IMR-90 (cell line): ENCODE results near the gene FAAH2. TPM values are rescaled to one million over a fixed set of nuclear protein-coding genes. Genes with fewer than 3 reads are reported as not detected.

Experiments
- ATAC-seq: fragments of 200-7000 bp; cut with Tn5 transposase; 2 replicates; pipeline ENCODE4 v1.9.1; 2020; ENCODE audit warnings: low read depth, mild to moderate bottlenecking, moderate library complexity
- BruUV-seq: library from RNA; stranded (reverse); fragments of 400-500 nt; replicated peaks from 2 replicates; lab custom pipeline; 2021; lab: Mats Ljungman, UMichigan
- CTCF ChIA-PET: fragments of 300-600 bp; formaldehyde crosslinking; extraction: SDS; loops from one replicate; lab custom pipeline; 2021; ENCODE audit warnings: antibody characterized with exemption; lab: Yijun Ruan, JAX
- POLR2A ChIA-PET: fragments of 300-600 bp; sonication (Branson Sonifier 250); formaldehyde crosslinking; loops from one replicate; lab custom pipeline; 2022; ENCODE audit warnings: antibody characterized with exemption; ENCODE audit not compliant: unreplicated experiment; lab: Charles Lee
- DNase-seq: peaks from one replicate; pipeline ENCODE4 v3.0.0; 2013
- H2AFZ ChIP-seq: replicated peaks from 2 replicates; pipeline ENCODE3; 2013; ENCODE audit warnings: low read length, mild to moderate bottlenecking; ENCODE audit not compliant: poor library complexity
- H2AK5ac ChIP-seq: 2 replicates; pipeline ENCODE4 v1.6.1; 2013; ENCODE audit warnings: low read depth, low read length, inconsistent platforms
- H2AK9ac ChIP-seq: replicated peaks from 2 replicates; pipeline ENCODE3; 2013; ENCODE audit warnings: mild to moderate bottlenecking, low read depth, low read length, moderate library complexity; ENCODE audit not compliant: poor library complexity
- H2BK120ac ChIP-seq: 2 replicates; pipeline ENCODE4 v1.6.1; 2013; ENCODE audit warnings: low read depth, low read length, inconsistent platforms
- H2BK15ac ChIP-seq: 3 replicates; pipeline ENCODE4 v1.6.1; 2013; ENCODE audit warnings: low read depth, low read length, inconsistent platforms
- H2BK20ac ChIP-seq: 2 replicates; pipeline ENCODE4 v1.6.1; 2013; ENCODE audit warnings: low read depth, mild to moderate bottlenecking, inconsistent platforms, low read length, moderate library complexity
- H2BK5ac ChIP-seq: 2 replicates; pipeline ENCODE4 v1.6.1; 2013; ENCODE audit warnings: mild to moderate bottlenecking, low read depth, low read length, inconsistent platforms; ENCODE audit not compliant: poor library complexity, severe bottlenecking
- H3K14ac ChIP-seq: replicated peaks from 2 replicates; pipeline ENCODE4 v1.6.1; 2013; ENCODE audit warnings: low read depth, low read length, inconsistent platforms
- H3K18ac ChIP-seq: 2 replicates; pipeline ENCODE4 v1.6.1; 2013; ENCODE audit warnings: low read depth, low read length, control low read depth
- H3K23ac ChIP-seq: 2 replicates; pipeline ENCODE4 v1.6.1; 2013; ENCODE audit warnings: low read depth, low read length, inconsistent platforms
- H3K27ac ChIP-seq: 2 replicates; pipeline ENCODE4 v1.5.1; 2013; ENCODE audit warnings: mild to moderate bottlenecking, control low read depth, low read length; ENCODE audit not compliant: insufficient read depth
- H3K27me3 ChIP-seq: 2 replicates; pipeline ENCODE4 v1.6.1; 2013; ENCODE audit warnings: low read length; ENCODE audit not compliant: control insufficient read depth, insufficient read depth
- H3K36me3 ChIP-seq: 2 replicates; pipeline ENCODE4 v1.6.1; 2013; ENCODE audit warnings: low read length, mixed read lengths; ENCODE audit not compliant: control insufficient read depth, insufficient read depth
- H3K4ac ChIP-seq: 2 replicates; pipeline ENCODE4 v1.6.1; 2013; ENCODE audit warnings: low read depth, low read length, inconsistent platforms
- H3K4me1 ChIP-seq: 2 replicates; pipeline ENCODE4 v1.6.1; 2013; ENCODE audit warnings: low read length, mixed read lengths; ENCODE audit not compliant: control insufficient read depth, insufficient read depth
- H3K4me2 ChIP-seq: 2 replicates; pipeline ENCODE4 v1.6.1; 2013; ENCODE audit warnings: low read depth, mild to moderate bottlenecking, control low read depth, low read length, moderate library complexity
- H3K4me3 ChIP-seq: 2 replicates; pipeline ENCODE4 v1.5.1; 2013; ENCODE audit warnings: low read depth, mild to moderate bottlenecking, control low read depth, low read length, moderate library complexity; ENCODE audit not compliant: insufficient read depth
- H3K56ac ChIP-seq: 2 replicates; pipeline ENCODE4 v1.6.1; 2013; ENCODE audit warnings: low read length, inconsistent platforms; ENCODE audit not compliant: insufficient read depth; ENCODE audit errors: extremely low read depth
- H3K79me1 ChIP-seq, 2 experiments: 2 replicates each; pipeline ENCODE4 v1.6.1; 2013; ENCODE audit warnings: low read length in 2 of 2, inconsistent platforms in 1 of 2, low read depth in 1 of 2
- H3K9ac ChIP-seq: 2 replicates; pipeline ENCODE4 v1.6.1; 2013; ENCODE audit warnings: low read depth, low read length, control low read depth
- H3K9me1 ChIP-seq: 2 replicates; pipeline ENCODE4 v1.6.1; 2013; ENCODE audit warnings: low read length, inconsistent platforms; ENCODE audit not compliant: insufficient read depth
- H3K9me3 ChIP-seq: 2 replicates; pipeline ENCODE4 v1.6.1; 2013; ENCODE audit warnings: low read length; ENCODE audit not compliant: control insufficient read depth, insufficient read depth
- H4K20me1 ChIP-seq: 2 replicates; pipeline ENCODE4 v1.6.1; 2013; ENCODE audit warnings: low read length, inconsistent platforms; ENCODE audit not compliant: insufficient read depth
- H4K5ac ChIP-seq: 2 replicates; pipeline ENCODE4 v1.6.1; 2013; ENCODE audit warnings: mild to moderate bottlenecking, low read depth, low read length, control low read depth
- H4K8ac ChIP-seq, 2 experiments: 2 replicates each; pipeline ENCODE4 v1.6.1; 2013; ENCODE audit warnings: low read depth in 2 of 2, low read length in 2 of 2, control low read depth in 1 of 2, inconsistent platforms in 1 of 2
- H4K91ac ChIP-seq: 2 replicates; pipeline ENCODE4 v1.6.1; 2013; ENCODE audit warnings: low read depth, low read length, inconsistent platforms; ENCODE audit not compliant: insufficient read depth
- BHLHE40 ChIP-seq: fragments of 150-350 bp; IDR thresholded peaks from 2 replicates; pipeline ENCODE4 v1.6.1; 2016; ENCODE audit warnings: mild to moderate bottlenecking, low read depth, low read length
- CEBPB ChIP-seq: IDR thresholded peaks from 2 replicates; pipeline ENCODE4 v1.6.1; 2012; ENCODE audit warnings: low read depth, low read length, improper control_type of control experiment
- MAFK ChIP-seq: IDR thresholded peaks from 2 replicates; pipeline ENCODE4 v1.6.1; 2012; ENCODE audit warnings: low read depth, low read length, improper control_type of control experiment
- RAD21 ChIP-seq: IDR thresholded peaks from 2 replicates; pipeline ENCODE4 v1.6.1; 2012; ENCODE audit warnings: low read length, improper control_type of control experiment
- RCOR1 ChIP-seq: IDR thresholded peaks from 2 replicates; pipeline ENCODE4 v1.6.1; 2012; ENCODE audit warnings: mild to moderate bottlenecking, low read length, improper control_type of control experiment; ENCODE audit not compliant: insufficient replicate concordance
- RFX5 ChIP-seq: IDR thresholded peaks from 2 replicates; pipeline ENCODE4 v1.8.0; 2012; ENCODE audit warnings: low read depth, mild to moderate bottlenecking, low read length, moderate library complexity
- SMC3 ChIP-seq: fragments of 150-350 bp; IDR thresholded peaks from 2 replicates; pipeline ENCODE4 v1.6.1; 2016; ENCODE audit warnings: low read depth, mild to moderate bottlenecking, antibody characterized with exemption, low read length, moderate library complexity
- WGBS, 2 experiments: methylation state at CpG; one replicate each; pipeline versions ENCODE4 v1.1.5 to v1.1.7; 2013; ENCODE audit warnings: missing lambda C conversion rate in 2 of 2; ENCODE audit not compliant: insufficient read length in 1 of 2; ENCODE audit errors: extremely low coverage in 2 of 2; 5-methylcytosine and 5-hydroxymethylcytosine counted together
- dilution Hi-C: fragments of 300-500 bp; cut with HindIII; formaldehyde crosslinking; loops from one replicate; pipeline ENCODE4 v1.14.3; 2018; ENCODE audit warnings: low sequenced_read_pairs; ENCODE audit not compliant: unreplicated experiment
- in situ Hi-C: fragments of 300-500 bp; cut with MboI; formaldehyde crosslinking; loops from 3 replicates; pipeline ENCODE4 v1.14.3; 2019; ENCODE audit warnings: low sequenced_read_pairs, inconsistent platforms, mixed read lengths
- intact Hi-C: fragments of 100-400 bp; cut with micrococcal nuclease; formaldehyde crosslinking; loops from 2 replicates; pipeline ENCODE4 v1.10.0; 2022
- polyA plus RNA-seq, 3 experiments: library from polyadenylated mRNA; depleted of rRNA; stranded (reverse); fragments of >200 nt; gene quantifications; 2 replicates each; pipeline ENCODE4 v1.2.3, GENCODE V29; 2012; ENCODE audit warnings: low replicate concordance in 1 of 3
- total RNA-seq: library from RNA; depleted of rRNA; stranded (reverse); fragments of >200 nt; gene quantifications from 2 replicates; pipeline ENCODE4 v1.2.3, GENCODE V29; 2012
- TF ChIP-seq, protein P1 (sequence below): fragments of 150-350 bp; IDR thresholded peaks from 2 replicates; pipeline ENCODE4 v1.6.1; 2016; ENCODE audit warnings: low read depth, mild to moderate bottlenecking, low read length, moderate library complexity, borderline replicate concordance
- TF ChIP-seq, protein P2 (sequence below): fragments of 150-350 bp; IDR thresholded peaks from 2 replicates; pipeline ENCODE4 v1.6.1; 2017; ENCODE audit warnings: mild to moderate bottlenecking, antibody characterized with exemption, low read length, low read depth

FAAH2 gene
- total and polyA plus RNA-seq, 2 of the 4 experiments (the other 2 are of a cell fraction), result not detected

DNA sequence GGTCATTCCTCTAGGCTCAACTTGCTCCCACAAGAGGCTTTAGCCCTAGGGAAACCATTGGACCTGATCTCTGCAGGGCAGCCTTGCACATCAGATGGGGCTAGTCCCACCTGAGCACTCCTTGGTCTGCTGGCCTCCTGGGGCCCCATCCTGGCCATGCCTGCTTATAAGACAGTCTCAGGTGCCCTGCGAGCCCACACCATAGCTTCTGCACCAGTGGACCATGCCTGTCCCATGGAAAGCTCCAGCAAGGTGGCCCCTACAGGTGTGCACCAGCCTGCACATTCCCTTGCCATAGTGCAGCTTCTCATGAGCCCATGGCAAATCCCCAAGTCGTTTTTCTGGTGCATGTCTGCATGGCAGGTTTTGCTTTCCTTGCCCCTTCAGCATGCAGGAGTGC is 19.6 kb upstream of the FAAH2 start:
- dilution Hi-C loops (no loop called here), in situ Hi-C loops (no loop called here), intact Hi-C loops (no loop called here)
- Histone ChIP-seq H3K14ac (no peak overlapping the region), H3K79me1 (no peaks in the 10 kb centered on the region), H3K23ac (no peak overlapping the region), H3K18ac (no peak overlapping the region), H3K56ac (no peak overlapping the region), H3K27ac (no peak overlapping the region), H4K20me1 (no peaks in the 10 kb centered on the region), H3K4me3 (no peak overlapping the region), H2BK15ac (no peak overlapping the region), H3K4ac (no peak overlapping the region), H3K36me3 (no peaks in the 10 kb centered on the region), H2BK120ac (no peak overlapping the region), H4K8ac (no peak overlapping the region), H3K27me3 (no peaks in the 10 kb centered on the region), H2AK5ac (no peak overlapping the region), H2BK5ac (no peak overlapping the region), H4K5ac (no peak overlapping the region), H3K9me1 (no peaks in the 10 kb centered on the region), H2AK9ac (no peak overlapping the region), H2BK20ac (no peak overlapping the region), H3K4me1 (no peaks in the 10 kb centered on the region), H3K9ac (no peak overlapping the region), H3K9me3 (peaks cover 15% of the 10 kb centered on the region; the same call in 1 of the 2 replicates), H3K4me2 (no peak overlapping the region), H4K91ac (no peak overlapping the region), H2AFZ (no peak overlapping the region)
- BruUV-seq, result no TSS peak
- ChIA-PET POLR2A (no interaction called here), CTCF (no interaction called here)
- WGBS, 2 experiments, result no CpG with 5 or more reads among the region's 2 CpGs
- ATAC-seq (no peak), DNase-seq (no peak)
- TF ChIP-seq BHLHE40 (no peak), RCOR1 (no peak), CEBPB (no peak), RAD21 (no peak), MAFK (no peak), RFX5 (no peak), SMC3 (no peak)
- TF ChIP-seq, protein P1, sequence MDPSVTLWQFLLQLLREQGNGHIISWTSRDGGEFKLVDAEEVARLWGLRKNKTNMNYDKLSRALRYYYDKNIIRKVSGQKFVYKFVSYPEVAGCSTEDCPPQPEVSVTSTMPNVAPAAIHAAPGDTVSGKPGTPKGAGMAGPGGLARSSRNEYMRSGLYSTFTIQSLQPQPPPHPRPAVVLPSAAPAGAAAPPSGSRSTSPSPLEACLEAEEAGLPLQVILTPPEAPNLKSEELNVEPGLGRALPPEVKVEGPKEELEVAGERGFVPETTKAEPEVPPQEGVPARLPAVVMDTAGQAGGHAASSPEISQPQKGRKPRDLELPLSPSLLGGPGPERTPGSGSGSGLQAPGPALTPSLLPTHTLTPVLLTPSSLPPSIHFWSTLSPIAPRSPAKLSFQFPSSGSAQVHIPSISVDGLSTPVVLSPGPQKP, result no peak
- TF ChIP-seq, protein P2, sequence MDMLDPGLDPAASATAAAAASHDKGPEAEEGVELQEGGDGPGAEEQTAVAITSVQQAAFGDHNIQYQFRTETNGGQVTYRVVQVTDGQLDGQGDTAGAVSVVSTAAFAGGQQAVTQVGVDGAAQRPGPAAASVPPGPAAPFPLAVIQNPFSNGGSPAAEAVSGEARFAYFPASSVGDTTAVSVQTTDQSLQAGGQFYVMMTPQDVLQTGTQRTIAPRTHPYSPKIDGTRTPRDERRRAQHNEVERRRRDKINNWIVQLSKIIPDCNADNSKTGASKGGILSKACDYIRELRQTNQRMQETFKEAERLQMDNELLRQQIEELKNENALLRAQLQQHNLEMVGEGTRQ, result no peak
